Measurements from ENCODE around the gene SH3TC1.

GRCh38 chr4:8157944-8158709 is 41.0 kb upstream of the SH3TC1 start:
- TF ChIP-seq POLR2A (IDR thresholded peaks at IDR 0.05; ENCODE audit: low read length): no peak
- no peak for TF ChIP-seq GATA1 (IDR thresholded peaks at IDR 0.05; ENCODE audit: low read depth, low read length)

Measured in erythroblast (primary cell).